OCI-LY1 (cell line): ENCODE data around the gene FAM193B.

ENCODE experiments used
- CTCF ChIP-seq: fragments of 200-600 bp; sonication (generic), shearing (Covaris generic); IDR thresholded peaks from 2 replicates; pipeline ENCODE4 v1.5.1; 2017; ENCODE audit warnings: mild to moderate bottlenecking, antibody characterized with exemption, low read length, moderate library complexity, mixed read lengths
- EZH2 ChIP-seq: fragments of 200-600 bp; sonication (generic), shearing (Covaris generic); IDR thresholded peaks from 2 replicates; pipeline ENCODE4 v1.8.0; 2017; ENCODE audit warnings: borderline replicate concordance, mixed run types, mild to moderate bottlenecking, antibody characterized with exemption, low read length, moderate library complexity, mixed read lengths

GRCh38 chr5:177568326-177568725, 14.0 kb upstream of the FAM193B start:
- TF ChIP-seq CTCF (no peak), EZH2 (no peak)
